Gastrocnemius medialis (tissue), 4 donors: Measurements from ENCODE around the gene LASP1NB.

ENCODE experiments used
- CTCF ChIP-seq, 5 experiments: fragments of 450-650 bp in 3 of 5; fragments of 200-600 bp in 2 of 5; sonication (generic) in 2 of 5; IDR thresholded peaks in 4 of 5; conservative IDR thresholded peaks in 1 of 5; 1 replicate in 4 of 5; 2 replicates in 1 of 5; pipeline ENCODE4 v1.5.1; 2016 to 2019; ENCODE audit warnings: antibody characterized with exemption in 5 of 5, mild to moderate bottlenecking in 3 of 5, moderate library complexity in 3 of 5
- POLR2A ChIP-seq, 2 donors: fragments of 450-650 bp; IDR thresholded peaks; one replicate each; pipeline ENCODE4 v1.6.1; 2017; ENCODE audit warnings: antibody characterized with exemption in 2 of 2, mild to moderate bottlenecking in 2 of 2, moderate library complexity in 2 of 2

DNA sequence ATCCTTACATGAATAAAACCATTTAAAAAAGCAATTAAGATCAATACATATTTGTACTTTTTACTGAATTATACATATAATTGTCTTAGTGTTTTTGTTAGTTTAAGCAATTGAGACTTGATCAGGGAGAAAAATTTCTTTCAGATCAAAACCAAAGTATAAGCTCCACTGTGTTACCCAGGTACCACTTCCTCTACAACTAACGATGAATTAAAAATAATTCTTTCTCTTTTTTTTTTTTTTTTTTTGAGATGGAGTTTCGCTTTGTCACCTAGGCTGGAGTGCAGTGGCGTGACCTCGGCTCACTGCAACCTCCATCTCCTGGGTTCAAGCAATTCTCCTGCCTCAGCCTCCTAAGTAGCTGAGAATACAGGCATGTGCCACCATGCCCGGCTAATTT is 35.0 kb downstream of the LASP1NB start:
- TF ChIP-seq POLR2A (IDR thresholded peaks at IDR 0.05): no peak
- TF ChIP-seq CTCF (IDR thresholded peaks at IDR 0.05 in 4 of 5, conservative IDR thresholded peaks at IDR 0.05 in 1 of 5): no peak
